PFSK-1 (cell line): ENCODE measurements around the gene RSL1D1.

Experiments
- FOXP2 ChIP-seq: optimal IDR thresholded peaks from 2 replicates; pipeline ENCODE3; 2011; ENCODE audit warnings: borderline replicate concordance, control low read depth, inconsistent platforms; ENCODE audit not compliant: insufficient read depth; ENCODE audit errors: extremely low read length, extremely low read depth
- POLR2AphosphoS5 ChIP-seq: IDR thresholded peaks from 2 replicates; pipeline ENCODE4 v1.6.1; 2012; ENCODE audit warnings: low read depth, mild to moderate bottlenecking, control low read depth, low read length, moderate library complexity
- REST ChIP-seq, 2 experiments: IDR thresholded peaks; 2 replicates each; pipeline versions ENCODE4 v1.6.1 to v1.8.0; 2011 to 2012; ENCODE audit warnings: low read depth in 2 of 2, low read length in 2 of 2, control low read depth in 1 of 2, inconsistent platforms in 1 of 2, mild to moderate bottlenecking in 1 of 2, moderate library complexity in 1 of 2; ENCODE audit not compliant: insufficient read depth in 1 of 2
- SIN3A ChIP-seq: IDR thresholded peaks from 2 replicates; pipeline ENCODE4 v1.6.1; 2012; ENCODE audit warnings: mild to moderate bottlenecking, low read length, moderate library complexity, borderline replicate concordance; ENCODE audit not compliant: insufficient read depth

GRCh38 chr16:11800382-11800718, 51.0 kb downstream of the RSL1D1 start:
- TF ChIP-seq REST (IDR thresholded peaks at IDR 0.05; ENCODE audit: insufficient read depth in 1 of 2, low read depth in 2 of 2, low read length in 2 of 2) (no peak), SIN3A (no peak), FOXP2 (no peak), POLR2AphosphoS5 (no peak)
